Endodermal cell (in vitro differentiated cells): ENCODE measurements around the gene CFAP54. TPM values are rescaled to one million over a fixed set of nuclear protein-coding genes. Genes with fewer than 3 reads are reported as not detected.

ENCODE experiments used
- DNase-seq: peaks from one replicate; pipeline ENCODE4 v3.0.0-alpha.2; 2017
- H3K27ac ChIP-seq: 2 replicates; pipeline ENCODE4 v1.5.1; 2013; ENCODE audit warnings: mild to moderate bottlenecking, low read depth, low read length, moderate library complexity
- H3K27me3 ChIP-seq: 2 replicates; pipeline ENCODE4 v1.6.1; 2013; ENCODE audit warnings: mild to moderate bottlenecking, low read length, moderate library complexity; ENCODE audit not compliant: insufficient read depth, control insufficient read depth, poor library complexity, severe bottlenecking
- H3K36me3 ChIP-seq: 2 replicates; pipeline ENCODE4 v1.7.0; 2013; ENCODE audit warnings: mild to moderate bottlenecking, low read length, moderate library complexity; ENCODE audit not compliant: control insufficient read depth, insufficient read depth
- H3K4me1 ChIP-seq: one replicate; pipeline ENCODE4 v1.7.0; 2013; ENCODE audit warnings: low read length; ENCODE audit not compliant: control insufficient read depth, insufficient read depth
- H3K4me3 ChIP-seq: 2 replicates; pipeline ENCODE4 v1.5.1; 2013; ENCODE audit warnings: mild to moderate bottlenecking, low read length, moderate library complexity
- H3K9ac ChIP-seq: 2 replicates; pipeline ENCODE4 v1.6.1; 2013; ENCODE audit warnings: mild to moderate bottlenecking, low read length, moderate library complexity; ENCODE audit not compliant: poor library complexity, severe bottlenecking; ENCODE audit errors: extremely low read depth
- H3K9me3 ChIP-seq: 2 replicates; pipeline ENCODE4 v1.6.1; 2013; ENCODE audit warnings: mild to moderate bottlenecking, low read length, moderate library complexity; ENCODE audit not compliant: control insufficient read depth
- H3K27ac Mint-ChIP-seq: 2 replicates; pipeline ENCODE4 v1.8.0; 2020; ENCODE audit warnings: mixed read lengths
- H3K27me3 Mint-ChIP-seq: 2 replicates; pipeline ENCODE4 v1.8.0; 2021; ENCODE audit warnings: mild to moderate bottlenecking, mixed read lengths; ENCODE audit not compliant: insufficient read depth
- H3K36me3 Mint-ChIP-seq: 2 replicates; pipeline ENCODE4 v1.8.0; 2020; ENCODE audit warnings: low read depth, mixed read lengths
- H3K4me1 Mint-ChIP-seq: 2 replicates; pipeline ENCODE4 v1.8.0; 2020; ENCODE audit warnings: mixed read lengths
- H3K4me3 Mint-ChIP-seq: 2 replicates; pipeline ENCODE4 v1.8.0; 2020; ENCODE audit warnings: mild to moderate bottlenecking, moderate library complexity, mixed read lengths
- H3K9me3 Mint-ChIP-seq: 2 replicates; pipeline ENCODE4 v1.8.0; 2020; ENCODE audit warnings: mild to moderate bottlenecking, mixed read lengths
- WGBS, 2 experiments: methylation state at CpG; one replicate each; pipeline versions ENCODE4 v1.1.5 to v1.1.7; 2013; ENCODE audit warnings: missing lambda C conversion rate in 2 of 2, mixed read lengths in 1 of 2; ENCODE audit not compliant: insufficient coverage in 1 of 2, insufficient read length in 1 of 2; 5-methylcytosine and 5-hydroxymethylcytosine counted together
- total RNA-seq, 2 donors: library from RNA; stranded (reverse); fragmentation: NEBNext Ultra II Directional in 1 of 2; extraction: Animal tissue kit (Norgen Biotek cat#: 25700) in 1 of 2; gene quantifications; 2 replicates in 1 of 2; 3 replicates in 1 of 2; pipeline ENCODE4 v1.2.1, GENCODE V29; 2021
- TF ChIP-seq, protein P1 (sequence below): fragments of 200-600 bp; sonication (generic); conservative IDR thresholded peaks from 2 replicates; pipeline ENCODE4 v1.5.0; 2021; ENCODE audit warnings: antibody characterized with exemption, mild to moderate bottlenecking

Gene CFAP54
- total RNA-seq, 2 donors from 2014 or later, result 1.5 to 1.7 TPM

DNA sequence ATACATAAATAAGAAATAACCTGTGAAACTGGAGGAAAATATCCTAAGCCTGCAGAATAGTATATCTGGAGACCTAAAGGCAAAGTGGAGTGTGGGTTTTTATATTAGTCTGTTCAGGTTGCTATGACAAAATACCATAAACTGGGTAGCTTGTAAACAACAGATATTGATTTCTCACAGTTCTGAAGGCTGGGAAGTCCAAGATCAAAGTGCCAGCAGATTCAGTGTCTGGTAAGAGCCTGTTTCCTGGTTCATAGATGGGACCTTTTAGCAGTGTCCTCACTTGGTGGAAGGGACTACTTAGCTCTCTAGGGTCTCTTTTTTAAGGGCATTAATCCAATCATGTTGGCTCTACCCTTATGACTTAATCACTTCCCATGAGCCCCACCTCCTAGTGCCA, 392.2 kb downstream of the CFAP54 start:
- no peaks in the 10 kb centered on the region for H3K36me3 Mint-ChIP-seq
- DNase-seq, result no peak
- H3K4me3 ChIP-seq, result no peak overlapping the region
- H3K27ac Mint-ChIP-seq, result no peak overlapping the region
- no peaks in the 10 kb centered on the region for H3K27me3 Mint-ChIP-seq
- no peaks in the 10 kb centered on the region for H3K9me3 Mint-ChIP-seq
- H3K4me1 ChIP-seq, result no peaks in the 10 kb centered on the region
- H3K4me1 Mint-ChIP-seq, result peaks cover 5% of the 10 kb centered on the region
- H3K4me3 Mint-ChIP-seq, result no peak overlapping the region
- H3K27me3 ChIP-seq, result no peaks in the 10 kb centered on the region
- H3K36me3 ChIP-seq, result no peaks in the 10 kb centered on the region
- H3K9ac ChIP-seq, result no peak overlapping the region
- TF ChIP-seq, protein P1, sequence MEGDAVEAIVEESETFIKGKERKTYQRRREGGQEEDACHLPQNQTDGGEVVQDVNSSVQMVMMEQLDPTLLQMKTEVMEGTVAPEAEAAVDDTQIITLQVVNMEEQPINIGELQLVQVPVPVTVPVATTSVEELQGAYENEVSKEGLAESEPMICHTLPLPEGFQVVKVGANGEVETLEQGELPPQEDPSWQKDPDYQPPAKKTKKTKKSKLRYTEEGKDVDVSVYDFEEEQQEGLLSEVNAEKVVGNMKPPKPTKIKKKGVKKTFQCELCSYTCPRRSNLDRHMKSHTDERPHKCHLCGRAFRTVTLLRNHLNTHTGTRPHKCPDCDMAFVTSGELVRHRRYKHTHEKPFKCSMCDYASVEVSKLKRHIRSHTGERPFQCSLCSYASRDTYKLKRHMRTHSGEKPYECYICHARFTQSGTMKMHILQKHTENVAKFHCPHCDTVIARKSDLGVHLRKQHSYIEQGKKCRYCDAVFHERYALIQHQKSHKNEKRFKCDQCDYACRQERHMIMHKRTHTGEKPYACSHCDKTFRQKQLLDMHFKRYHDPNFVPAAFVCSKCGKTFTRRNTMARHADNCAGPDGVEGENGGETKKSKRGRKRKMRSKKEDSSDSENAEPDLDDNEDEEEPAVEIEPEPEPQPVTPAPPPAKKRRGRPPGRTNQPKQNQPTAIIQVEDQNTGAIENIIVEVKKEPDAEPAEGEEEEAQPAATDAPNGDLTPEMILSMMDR, result no peak
- H3K27ac ChIP-seq, result no peak overlapping the region
- no peaks in the 10 kb centered on the region for H3K9me3 ChIP-seq

DNA sequence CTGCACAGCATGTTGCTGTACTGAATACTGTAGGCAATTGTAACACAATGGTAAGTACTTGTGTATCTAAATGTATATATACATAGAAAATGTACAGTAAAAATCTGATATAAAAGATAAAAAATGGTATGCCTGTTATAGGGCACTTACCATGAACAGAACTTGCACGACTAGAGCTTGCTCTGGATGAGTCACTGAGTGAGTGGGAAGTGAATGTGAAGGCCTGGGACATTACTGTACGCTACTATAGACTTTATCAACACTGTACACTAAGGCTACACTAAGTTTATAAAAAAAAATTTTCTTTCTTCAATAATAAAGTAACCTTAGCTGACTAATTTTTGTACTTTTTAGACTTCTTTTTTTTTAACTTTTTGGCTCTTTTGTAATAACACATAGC, 393.5 kb downstream of the CFAP54 start:
- Histone ChIP-seq H3K4me1 (peaks cover 6% of the 10 kb centered on the region), H3K36me3 (no peaks in the 10 kb centered on the region), H3K9ac (no peak overlapping the region), H3K9me3 (no peaks in the 10 kb centered on the region), H3K4me3 (no peak overlapping the region), H3K27me3 (no peaks in the 10 kb centered on the region), H3K27ac (no peak overlapping the region)
- Mint-ChIP-seq H3K4me1 (peaks cover 5% of the 10 kb centered on the region), H3K4me3 (no peak overlapping the region), H3K27me3 (no peaks in the 10 kb centered on the region), H3K27ac (no peak overlapping the region), H3K9me3 (no peaks in the 10 kb centered on the region), H3K36me3 (no peaks in the 10 kb centered on the region)
- TF ChIP-seq, protein P1, result no peak
- no peak for DNase-seq
- WGBS, 2 experiments, result 100% methylated on average over 1 of the region's 2 CpGs

DNA sequence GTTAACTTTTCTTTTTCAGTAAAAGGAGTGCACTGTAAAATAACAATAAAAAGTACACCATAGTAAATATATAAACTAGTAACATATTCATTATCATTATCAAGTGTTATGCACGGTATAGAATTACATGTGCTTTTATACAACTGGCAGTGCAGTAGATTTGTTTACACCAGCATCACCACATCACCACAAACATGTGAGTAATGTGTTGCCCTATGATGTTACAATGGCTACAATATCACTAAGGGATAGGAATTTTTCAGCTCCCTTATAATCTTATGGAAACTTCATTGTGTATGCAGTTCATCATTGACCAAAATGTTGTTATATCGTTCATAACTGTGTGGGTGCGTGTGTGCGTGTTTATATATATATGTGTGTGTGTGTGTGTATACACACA, 394.2 kb downstream of the CFAP54 start:
- Histone ChIP-seq H3K9ac (no peak overlapping the region), H3K27ac (no peak overlapping the region), H3K4me3 (no peak overlapping the region), H3K4me1 (peaks cover 6% of the 10 kb centered on the region), H3K9me3 (no peaks in the 10 kb centered on the region), H3K27me3 (no peaks in the 10 kb centered on the region), H3K36me3 (no peaks in the 10 kb centered on the region)
- H3K9me3 Mint-ChIP-seq, result no peaks in the 10 kb centered on the region
- H3K4me1 Mint-ChIP-seq, result peaks cover 5% of the 10 kb centered on the region
- H3K27me3 Mint-ChIP-seq, result no peaks in the 10 kb centered on the region
- no peak overlapping the region for H3K27ac Mint-ChIP-seq
- H3K36me3 Mint-ChIP-seq, result no peaks in the 10 kb centered on the region
- DNase-seq, result no peak
- no peak overlapping the region for H3K4me3 Mint-ChIP-seq
- WGBS, 2 experiments, result 92% methylated on average over 2 of the region's 4 CpGs; no CpG with 5 or more reads in 1 of the 2 experiments
- TF ChIP-seq, protein P1, result no peak
